ENCODE data around the gene PICK1. TPM values are rescaled to one million over a fixed set of nuclear protein-coding genes. Genes with fewer than 3 reads are reported as not detected.
A peak's percentile ranks its signal among the peaks of the same experiment; 100 is the strongest.

The PICK1 gene
- total and polyA plus RNA-seq, 2 of the 8 experiments (the other 6 are each of a cell fraction or from before 2014, with no cell fraction given) = 20.4 to 22.9 TPM

GRCh38 chr22:38097058-38097457 is 39.9 kb downstream of the PICK1 start:
- WGBS, 2 experiments (ENCODE audit: extremely low coverage in 1 of 2, insufficient coverage in 1 of 2, insufficient read length in 1 of 2, insufficient replicate concordance in 2 of 2, low coverage in 1 of 2, low lambda C conversion rate in 2 of 2, missing lambda C conversion rate in 1 of 2) = 48% methylated on average over 6 of the region's 15 CpGs; no CpG with 5 or more reads in 1 of the 2 experiments
- Histone ChIP-seq H2BK5ac (ENCODE audit: low read depth, low read length) (peak overlapping the region; percentile 75; the same call in 1 of the 2 replicates), H3K4me1 (replicated peaks in 1 of 4; ENCODE audit: control insufficient read depth in 3 of 4, insufficient read depth in 4 of 4, low read length in 3 of 4) (peaks cover 0 to 6% (median 4%) of the 10 kb centered on the region in 4 experiments; a peak in 5 of 7 replicates), H3K27ac (ENCODE audit: low read depth, low read length) (no peak overlapping the region), H2AK5ac (ENCODE audit: low read depth, low read length) (no peak overlapping the region), H3K23me2 (ENCODE audit: low read depth, low read length) (peaks cover 4% of the 10 kb centered on the region; the same call in 1 of the 2 replicates), H3K9ac (replicated peaks in 1 of 4; ENCODE audit: extremely low read depth in 1 of 4, low read depth in 3 of 4, low read length in 3 of 4) (no peak overlapping the region), H4K91ac (replicated peaks; ENCODE audit: insufficient read length, low read length) (peak overlapping the region; percentile 55), H3K56ac (replicated peaks; ENCODE audit: insufficient read length, low read depth, low read length) (no peak overlapping the region), H3K27me3 (replicated peaks in 1 of 4; ENCODE audit: control insufficient read depth in 3 of 4, extremely low read depth in 1 of 4, insufficient read depth in 3 of 4, low read length in 3 of 4) (no peaks in the 10 kb centered on the region), H3K4me2 (ENCODE audit: insufficient read depth in 1 of 2, low read depth in 2 of 2, low read length in 2 of 2) (peak overlapping the region; percentile 74 to 85), H4K20me1 (replicated peaks in 1 of 2; ENCODE audit: control insufficient read depth in 1 of 2, insufficient read depth in 2 of 2, low read length in 2 of 2) (peaks cover 0 to 2% of the 10 kb centered on the region in 2 experiments), H2BK15ac (ENCODE audit: low read length) (no peak overlapping the region), H3K9me3 (ENCODE audit: insufficient read depth in 2 of 2, low read depth in 1 of 2, low read length in 1 of 2) (no peaks in the 10 kb centered on the region), H2AFZ (ENCODE audit: low read length) (no peak overlapping the region), H3K23ac (ENCODE audit: insufficient read length) (no peak overlapping the region), H4K8ac (ENCODE audit: extremely low read depth, insufficient read depth, low read length) (no peak overlapping the region; the same call in 1 of the 2 replicates), H3K4me3 (ENCODE audit: extremely low read depth in 1 of 4, insufficient read depth in 2 of 4, low read depth in 3 of 4, low read length in 4 of 4) (peak overlapping the region; percentile 32 to 60 (median 42); a peak in 7 of 8 replicates), H2BK20ac (ENCODE audit: low read length) (no peak overlapping the region), H3K79me1 (ENCODE audit: low read depth, low read length) (no peaks in the 10 kb centered on the region), H3K36me3 (ENCODE audit: control insufficient read depth in 2 of 4, insufficient read depth in 4 of 4, low read length in 3 of 4) (no peaks in the 10 kb centered on the region), H3K14ac (ENCODE audit: insufficient read length) (no peak overlapping the region), H2BK120ac (replicated peaks; ENCODE audit: low read depth, low read length) (no peak overlapping the region), H3K4ac (replicated peaks; ENCODE audit: insufficient read length, low read depth, low read length) (peak overlapping the region; percentile 32), H2BK12ac (ENCODE audit: low read depth, low read length) (no peak overlapping the region), H3K79me2 (ENCODE audit: control insufficient read depth in 1 of 2, insufficient read depth in 2 of 2, low read length in 2 of 2) (no peaks in the 10 kb centered on the region), H4K5ac (ENCODE audit: insufficient read length, low read depth, low read length) (peak overlapping the region; percentile 45), H3K18ac (ENCODE audit: extremely low read depth, low read length) (peak overlapping the region; percentile 60)
- DNase-seq (ENCODE audit: low read depth in 1 of 2, low spot score in 2 of 2) = no peak
- ChIA-PET CTCF (ENCODE audit: partially characterized antibody) (interaction anchor here (0.6 to 13.7 kb wide), 23 partner anchors 7 to 475 kb away, joined by 3 to 264 read pairs (median 7); partner anchors contain the start of genes BAIAP2L2, PICK1, PLA2G6 and SLC16A8), POLR2A (ENCODE audit: partially characterized antibody) (interaction anchor here (0.7 to 3.2 kb wide), 7 partner anchors 10 to 106 kb away, joined by 3 to 10 read pairs (median 5); partner anchors contain the start of gene MAFF)
- FAIRE-seq = no peak
- TF ChIP-seq E2F6 (IDR thresholded peaks at IDR 0.05) = peak; percentile 32; the same call in 1 of the 2 replicates
- TF ChIP-seq MAX (IDR thresholded peaks at IDR 0.05) = 0 out of 2 replicates have a peak, but pooled peaks have one; percentile 8
- TF ChIP-seq TAF1 (IDR thresholded peaks at IDR 0.05; ENCODE audit: low read depth, low read length) = no peak
- 0 out of 2 replicates have a peak, but pooled peaks have one; percentile 18 for TF ChIP-seq RBBP5 (IDR thresholded peaks at IDR 0.05; ENCODE audit: borderline replicate concordance, low read depth, low read length)
